Calu3 (cell line): ENCODE results near the gene PRKRA. TPM values are rescaled to one million over a fixed set of nuclear protein-coding genes. Genes with fewer than 3 reads are reported as not detected.

Experiments
- BruUV-seq: library from RNA; stranded (reverse); fragments of 400-500 nt; replicated peaks from 2 replicates; lab custom pipeline; 2021; lab: Mats Ljungman, UMichigan
- CTCF ChIA-PET: fragments of 300-600 bp; sonication (Branson Sonifier 250); formaldehyde crosslinking; loops from one replicate; lab custom pipeline; 2022; ENCODE audit warnings: antibody characterized with exemption; lab: Charles Lee
- DNase-seq: peaks from one replicate; pipeline ENCODE4 v3.0.0; 2022
- H3K27ac Mint-ChIP-seq: one replicate; pipeline ENCODE4 v1.8.0; 2022; ENCODE audit warnings: mixed read lengths; ENCODE audit not compliant: unreplicated experiment
- H3K27me3 Mint-ChIP-seq: one replicate; pipeline ENCODE4 v1.8.0; 2022; ENCODE audit warnings: mixed read lengths; ENCODE audit not compliant: unreplicated experiment
- H3K36me3 Mint-ChIP-seq: one replicate; pipeline ENCODE4 v1.8.0; 2022; ENCODE audit warnings: mild to moderate bottlenecking, moderate library complexity, mixed read lengths; ENCODE audit not compliant: insufficient read depth, unreplicated experiment
- H3K4me1 Mint-ChIP-seq: one replicate; pipeline ENCODE4 v1.8.0; 2022; ENCODE audit warnings: mild to moderate bottlenecking, low read depth, mixed read lengths; ENCODE audit not compliant: unreplicated experiment
- H3K4me3 Mint-ChIP-seq: one replicate; pipeline ENCODE4 v1.8.0; 2022; ENCODE audit warnings: mild to moderate bottlenecking, low read depth, moderate library complexity, mixed read lengths; ENCODE audit not compliant: unreplicated experiment
- H3K9me3 Mint-ChIP-seq: one replicate; pipeline ENCODE4 v1.8.0; 2022; ENCODE audit warnings: low read depth, mixed read lengths; ENCODE audit not compliant: unreplicated experiment
- CTCF ChIP-seq: fragments of 200-600 bp; IDR thresholded peaks from one replicate; pipeline ENCODE4 v1.8.0; 2022; ENCODE audit warnings: antibody characterized with exemption; ENCODE audit not compliant: unreplicated experiment
- intact Hi-C: fragments of 100-400 bp; cut with micrococcal nuclease; formaldehyde crosslinking; loops from one replicate; pipeline ENCODE4 v1.10.0; 2022; ENCODE audit not compliant: unreplicated experiment
- total RNA-seq: library from RNA; stranded (reverse); gene quantifications from 2 replicates; pipeline ENCODE4 v1.2.3, GENCODE V29; 2022

Gene PRKRA
- total RNA-seq, 1 experiment from 2014 or later: 53.2 TPM

DNA sequence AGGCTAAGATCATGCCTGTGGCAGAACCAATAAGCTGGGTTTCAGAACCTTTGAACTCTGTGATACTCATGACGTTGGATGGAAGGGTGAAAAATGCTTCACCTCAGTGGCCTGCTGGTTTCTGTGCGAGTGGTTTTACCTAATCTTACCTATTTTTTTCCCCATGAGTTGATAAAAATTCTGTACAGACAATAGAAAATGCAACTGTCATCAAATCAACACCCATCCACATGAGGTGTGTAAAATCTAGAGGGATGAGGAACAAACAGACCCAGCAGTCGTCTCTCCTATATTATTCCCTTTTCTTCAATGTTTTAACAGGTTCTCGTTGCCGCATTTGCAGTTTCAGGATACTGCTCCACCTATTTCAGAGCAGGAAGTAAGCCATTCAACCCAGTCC lies 67.3 kb downstream of the PRKRA start:
- BruUV-seq: no TSS peak
- CTCF ChIA-PET: no interaction called here
- no peaks in the 10 kb centered on the region for H3K9me3 Mint-ChIP-seq
- no peak for TF ChIP-seq CTCF
- H3K27me3 Mint-ChIP-seq: no peaks in the 10 kb centered on the region
- H3K36me3 Mint-ChIP-seq: no peaks in the 10 kb centered on the region
- H3K4me3 Mint-ChIP-seq: no peak overlapping the region
- intact Hi-C loops: no loop called here
- H3K27ac Mint-ChIP-seq: no peak overlapping the region
- no peak for DNase-seq
- H3K4me1 Mint-ChIP-seq: no peaks in the 10 kb centered on the region

Other genes starting within 250 kb of the PRKRA start
- gene PJVK, start 203 bp upstream of the PRKRA start, total RNA-seq: 2.6 and 4.3 TPM in 2 replicates
- gene FKBP7, start 27.4 kb upstream of the PRKRA start, total RNA-seq: 8.8 and 8.9 TPM in 2 replicates
- 33.0 and 34.9 TPM in 2 replicates for gene PLEKHA3, start 29.3 kb upstream of the PRKRA start, total RNA-seq